ENCODE measurements around the gene TAF15. TPM values are rescaled to one million over a fixed set of nuclear protein-coding genes. Genes with fewer than 3 reads are reported as not detected.

TAF15 gene
- total and polyA plus RNA-seq, 2 of the 13 experiments (the other 11 are each of a cell fraction or from before 2014, with no cell fraction given) = 25.2 to 26.5 TPM

- intact Hi-C loops (cut with micrococcal nuclease; ENCODE audit: unreplicated experiment) = no loop called here
- H3K27me3 ChIP-seq (ENCODE audit: control insufficient read depth in 1 of 2, insufficient read depth in 2 of 2, low read length in 2 of 2) = no peaks in the 10 kb centered on the region
- BruUV-seq (replicated peaks) = no TSS peak
- no peaks in the 10 kb centered on the region for H3K79me2 ChIP-seq (ENCODE audit: insufficient read depth, low read length)
- DNase-seq (ENCODE audit: low spot score) (no peak), FAIRE-seq (no peak), ATAC-seq (no peak)
- peaks cover 20% of the 10 kb centered on the region for H3K4me1 ChIP-seq (ENCODE audit: insufficient read depth, low read length)
- no peak overlapping the region for H3K4me2 ChIP-seq (ENCODE audit: low read depth, low read length)
- H3K9me3 ChIP-seq (ENCODE audit: low read length) = no peaks in the 10 kb centered on the region
- peaks cover 8 to 35% of the 10 kb centered on the region in 2 experiments for H3K36me3 ChIP-seq (replicated peaks in 1 of 2; ENCODE audit: control insufficient read depth in 1 of 2, insufficient read depth in 2 of 2, low read length in 2 of 2)
- no peak overlapping the region for H2AFZ ChIP-seq (ENCODE audit: low read length)
- POLR2A ChIA-PET = interaction anchor here (0.6 to 0.7 kb wide), 2 partner anchors 32 to 39 kb away, joined by 3 to 4 read pairs; partner anchors contain the start of gene TAF15
- H3K27ac ChIP-seq (ENCODE audit: extremely low read length, insufficient read depth, low read length) = peak overlapping the region; percentile 36
- 85% methylated on average over 4 of the region's 4 CpGs for WGBS (ENCODE audit: low lambda C conversion rate)
- no peak overlapping the region for H3K9ac ChIP-seq (ENCODE audit: insufficient read depth, low read depth, low read length)
- in situ Hi-C loops (cut with HindIII; ENCODE audit: extremely low pct_ligation_motif_present, low pct_unique_long_range_greater_than_20kb) = no loop called here
- CTCF ChIA-PET (ENCODE audit: low intra/inter-chr PET ratio, low total read pairs) = no interaction called here
- H3K4me3 ChIP-seq (replicated peaks in 1 of 3; ENCODE audit: insufficient read depth in 1 of 3, low read depth in 2 of 3, low read length in 3 of 3) = no peak overlapping the region
- H4K20me1 ChIP-seq (ENCODE audit: insufficient read depth, low read length) = 0 out of 2 replicates have a peak, but pooled peaks cover 3% of the 10 kb centered on the region
- TF ChIP-seq MYNN (CRISPR knock-in tag; IDR thresholded peaks at IDR 0.05; ENCODE audit: low read depth) (no peak), KDM1A (CRISPR knock-in tag; IDR thresholded peaks at IDR 0.05) (no peak), POLR2AphosphoS5 (IDR thresholded peaks at IDR 0.05; ENCODE audit: low read depth, low read length) (peak; percentile 43; the same call in 1 of the 2 replicates), HOXA7 (CRISPR knock-in tag; IDR thresholded peaks at IDR 0.05) (no peak), TERF1 (CRISPR knock-in tag; IDR thresholded peaks at IDR 0.05) (no peak), RARA (CRISPR knock-in tag; IDR thresholded peaks at IDR 0.05) (peak; percentile 31; the same call in 1 of the 2 replicates), ZNF614 (CRISPR knock-in tag; IDR thresholded peaks at IDR 0.05; ENCODE audit: borderline replicate concordance) (no peak), ZNF672 (CRISPR knock-in tag; IDR thresholded peaks at IDR 0.05) (no peak), TEF (CRISPR knock-in tag; IDR thresholded peaks at IDR 0.05) (no peak), ZNF710 (CRISPR knock-in tag; IDR thresholded peaks at IDR 0.05; ENCODE audit: borderline replicate concordance) (no peak), POLR2G (IDR thresholded peaks at IDR 0.05; ENCODE audit: low read depth, low read length) (0 out of 2 replicates have a peak, but pooled peaks have one; percentile 27), POLR2AphosphoS2 (IDR thresholded peaks at IDR 0.05; ENCODE audit: low read depth, low read length) (peak; percentile 56; the same call in 1 of the 2 replicates), MED13 (CRISPR knock-in tag; IDR thresholded peaks at IDR 0.05) (no peak), HNF4A (CRISPR knock-in tag; IDR thresholded peaks at IDR 0.05) (0 out of 2 replicates have a peak, but pooled peaks have one; percentile 5), NR0B2 (CRISPR knock-in tag; IDR thresholded peaks at IDR 0.05) (no peak)
- TF ChIP-seq, protein P1, sequence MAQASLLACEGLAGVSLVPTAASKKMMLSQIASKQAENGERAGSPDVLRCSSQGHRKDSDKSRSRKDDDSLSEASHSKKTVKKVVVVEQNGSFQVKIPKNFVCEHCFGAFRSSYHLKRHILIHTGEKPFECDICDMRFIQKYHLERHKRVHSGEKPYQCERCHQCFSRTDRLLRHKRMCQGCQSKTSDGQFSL (CRISPR knock-in tag; IDR thresholded peaks at IDR 0.05) = no peak
- TF ChIP-seq, protein P2, sequence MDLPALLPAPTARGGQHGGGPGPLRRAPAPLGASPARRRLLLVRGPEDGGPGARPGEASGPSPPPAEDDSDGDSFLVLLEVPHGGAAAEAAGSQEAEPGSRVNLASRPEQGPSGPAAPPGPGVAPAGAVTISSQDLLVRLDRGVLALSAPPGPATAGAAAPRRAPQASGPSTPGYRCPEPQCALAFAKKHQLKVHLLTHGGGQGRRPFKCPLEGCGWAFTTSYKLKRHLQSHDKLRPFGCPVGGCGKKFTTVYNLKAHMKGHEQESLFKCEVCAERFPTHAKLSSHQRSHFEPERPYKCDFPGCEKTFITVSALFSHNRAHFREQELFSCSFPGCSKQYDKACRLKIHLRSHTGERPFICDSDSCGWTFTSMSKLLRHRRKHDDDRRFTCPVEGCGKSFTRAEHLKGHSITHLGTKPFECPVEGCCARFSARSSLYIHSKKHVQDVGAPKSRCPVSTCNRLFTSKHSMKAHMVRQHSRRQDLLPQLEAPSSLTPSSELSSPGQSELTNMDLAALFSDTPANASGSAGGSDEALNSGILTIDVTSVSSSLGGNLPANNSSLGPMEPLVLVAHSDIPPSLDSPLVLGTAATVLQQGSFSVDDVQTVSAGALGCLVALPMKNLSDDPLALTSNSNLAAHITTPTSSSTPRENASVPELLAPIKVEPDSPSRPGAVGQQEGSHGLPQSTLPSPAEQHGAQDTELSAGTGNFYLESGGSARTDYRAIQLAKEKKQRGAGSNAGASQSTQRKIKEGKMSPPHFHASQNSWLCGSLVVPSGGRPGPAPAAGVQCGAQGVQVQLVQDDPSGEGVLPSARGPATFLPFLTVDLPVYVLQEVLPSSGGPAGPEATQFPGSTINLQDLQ (CRISPR knock-in tag; IDR thresholded peaks at IDR 0.05) = no peak
Observed at GRCh38 chr17:35847633-35848373, 38.5 kb downstream of the TAF15 start.

Measured in HepG2 (cell line).